ENCODE results near the gene RCSD1. TPM values are rescaled to one million over a fixed set of nuclear protein-coding genes. Genes with fewer than 3 reads are reported as not detected.

Gene RCSD1
- total RNA-seq, 2 donors from 2014 or later, result 88.0 to 101 TPM

- peaks cover 26% of the 10 kb centered on the region for H3K4me1 Mint-ChIP-seq
- peaks cover 4% of the 10 kb centered on the region for H3K36me3 Mint-ChIP-seq (ENCODE audit: low read depth)
- ATAC-seq (no peak), DNase-seq (no peak)
- H3K9me3 ChIP-seq (ENCODE audit: control insufficient read depth, low read length, poor library complexity, severe bottlenecking), result no peaks in the 10 kb centered on the region
- no peaks in the 10 kb centered on the region for H3K27me3 Mint-ChIP-seq
- H3K4me3 Mint-ChIP-seq, result no peak overlapping the region
- H3K27ac Mint-ChIP-seq, result no peak overlapping the region
These were observed 51.5 kb downstream of the RCSD1 start for GRCh38 chr1:167681451-167682098.

GRCh38 chr1:167683226-167683625 lies 53.2 kb downstream of the RCSD1 start:
- Mint-ChIP-seq H3K36me3 (ENCODE audit: low read depth) (peaks cover 4% of the 10 kb centered on the region), H3K4me1 (peaks cover 21% of the 10 kb centered on the region), H3K27me3 (no peaks in the 10 kb centered on the region), H3K27ac (peak overlapping the region; percentile 85), H3K4me3 (no peak overlapping the region)
- DNase-seq (no peak), ATAC-seq (no peak)
- H3K9me3 ChIP-seq (ENCODE audit: control insufficient read depth, low read length, poor library complexity, severe bottlenecking), result no peaks in the 10 kb centered on the region

- ATAC-seq (no peak), DNase-seq (no peak)
- H3K9me3 ChIP-seq (ENCODE audit: control insufficient read depth, low read length, poor library complexity, severe bottlenecking), result no peaks in the 10 kb centered on the region
- Mint-ChIP-seq H3K4me1 (peaks cover 21% of the 10 kb centered on the region), H3K4me3 (no peak overlapping the region), H3K27ac (peak overlapping the region; percentile 85), H3K27me3 (no peaks in the 10 kb centered on the region), H3K36me3 (ENCODE audit: low read depth) (peaks cover 6% of the 10 kb centered on the region)
These were observed 53.8 kb downstream of the RCSD1 start for GRCh38 chr1:167683641-167684502.

- no peak overlapping the region for H3K4me3 Mint-ChIP-seq
- DNase-seq (no peak), ATAC-seq (no peak)
- H3K4me1 Mint-ChIP-seq, result peaks cover 19% of the 10 kb centered on the region
- H3K36me3 Mint-ChIP-seq (ENCODE audit: low read depth), result peaks cover 6% of the 10 kb centered on the region
- H3K27me3 Mint-ChIP-seq, result no peaks in the 10 kb centered on the region
- H3K27ac Mint-ChIP-seq, result peak overlapping the region; percentile 49
- H3K9me3 ChIP-seq (ENCODE audit: control insufficient read depth, low read length, poor library complexity, severe bottlenecking), result no peaks in the 10 kb centered on the region
These were observed 55.8 kb downstream of the RCSD1 start for GRCh38 chr1:167685844-167686243.

DNA sequence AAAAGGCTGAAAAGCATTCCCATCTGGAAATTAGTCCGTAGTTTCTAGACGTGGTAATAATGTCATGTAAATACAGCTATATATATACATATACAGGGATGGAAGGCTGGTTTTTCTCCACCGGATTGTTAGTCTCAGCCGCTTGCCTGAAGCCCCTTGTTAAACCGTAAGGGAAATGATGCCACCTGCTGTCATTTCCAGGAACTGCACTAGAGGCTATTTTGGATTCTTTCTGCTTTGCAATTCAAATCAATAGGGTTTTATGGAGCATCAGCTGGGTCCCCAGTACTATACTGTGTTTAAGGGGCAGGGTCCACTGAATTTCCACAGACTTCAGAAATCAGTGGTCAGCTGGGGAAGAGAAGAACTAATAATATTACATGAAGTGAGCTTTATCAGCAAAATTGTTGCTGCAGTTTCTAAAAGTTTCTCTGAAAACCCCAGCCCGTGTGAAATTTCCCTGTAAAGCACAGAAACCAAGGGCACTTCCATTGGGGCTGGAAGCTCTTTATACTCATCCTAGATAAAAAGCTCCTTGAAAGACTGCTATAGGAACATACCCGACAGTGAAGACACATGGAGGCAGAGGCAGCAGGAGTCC lies 58.0 kb downstream of the RCSD1 start:
- peaks cover 21% of the 10 kb centered on the region for H3K4me1 Mint-ChIP-seq
- H3K27me3 Mint-ChIP-seq, result no peaks in the 10 kb centered on the region
- H3K4me3 Mint-ChIP-seq, result no peak overlapping the region
- ATAC-seq, result peak; percentile 80
- no peaks in the 10 kb centered on the region for H3K9me3 ChIP-seq (ENCODE audit: control insufficient read depth, low read length, poor library complexity, severe bottlenecking)
- no peak overlapping the region for H3K27ac Mint-ChIP-seq
- peak; percentile 44 to 74 (median 50) for DNase-seq
- peaks cover 6% of the 10 kb centered on the region for H3K36me3 Mint-ChIP-seq (ENCODE audit: low read depth)

GRCh38 chr1:167689567-167689920 lies 59.5 kb downstream of the RCSD1 start:
- Mint-ChIP-seq H3K4me3 (no peak overlapping the region), H3K27ac (peak overlapping the region; percentile 49), H3K36me3 (ENCODE audit: low read depth) (peaks cover 5% of the 10 kb centered on the region), H3K27me3 (no peaks in the 10 kb centered on the region), H3K4me1 (peaks cover 20% of the 10 kb centered on the region)
- ATAC-seq, result no peak
- no peaks in the 10 kb centered on the region for H3K9me3 ChIP-seq (ENCODE audit: control insufficient read depth, low read length, poor library complexity, severe bottlenecking)
- DNase-seq, result no peak

GRCh38 chr1:167690053-167690452 lies 60.0 kb downstream of the RCSD1 start:
- H3K4me3 Mint-ChIP-seq, result no peak overlapping the region
- no peaks in the 10 kb centered on the region for H3K9me3 ChIP-seq (ENCODE audit: control insufficient read depth, low read length, poor library complexity, severe bottlenecking)
- DNase-seq (no peak), ATAC-seq (no peak)
- peaks cover 19% of the 10 kb centered on the region for H3K4me1 Mint-ChIP-seq
- H3K27ac Mint-ChIP-seq, result peak overlapping the region; percentile 49
- peaks cover 7% of the 10 kb centered on the region for H3K36me3 Mint-ChIP-seq (ENCODE audit: low read depth)
- H3K27me3 Mint-ChIP-seq, result no peaks in the 10 kb centered on the region

DNA sequence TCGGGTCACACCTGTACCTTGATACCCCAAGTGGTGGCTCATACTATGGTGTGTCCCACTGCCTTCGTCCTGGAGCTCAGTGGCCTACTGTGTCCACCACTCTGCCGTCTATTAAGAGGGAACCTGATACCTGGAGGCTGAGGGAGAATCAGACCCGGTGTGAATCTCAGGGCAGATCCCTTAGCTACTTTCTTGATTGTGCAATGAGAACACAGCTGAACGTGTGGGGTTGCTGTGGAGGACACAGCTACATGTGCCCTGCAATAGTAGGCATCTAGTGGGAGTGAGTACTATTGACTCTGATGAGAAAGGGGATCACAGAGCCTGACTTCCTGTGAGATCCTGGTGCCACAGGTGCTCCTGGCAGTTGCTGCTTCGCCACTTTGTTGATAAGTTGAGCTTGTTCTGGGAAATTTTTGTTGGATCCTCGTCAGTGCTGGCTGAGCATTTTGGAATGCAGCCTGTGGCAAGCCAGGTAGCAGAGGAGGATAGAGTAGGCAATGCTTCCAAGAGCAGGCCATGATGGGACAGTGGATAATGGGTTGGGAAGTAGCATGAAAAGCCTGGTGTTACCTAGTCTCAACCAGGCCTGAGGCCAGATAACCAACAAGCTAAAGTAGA lies 63.5 kb downstream of the RCSD1 start:
- no peak overlapping the region for H3K4me3 Mint-ChIP-seq
- ATAC-seq (no peak), DNase-seq (no peak)
- H3K36me3 Mint-ChIP-seq (ENCODE audit: low read depth), result peaks cover 12% of the 10 kb centered on the region
- H3K27ac Mint-ChIP-seq, result no peak overlapping the region
- no peaks in the 10 kb centered on the region for H3K9me3 ChIP-seq (ENCODE audit: control insufficient read depth, low read length, poor library complexity, severe bottlenecking)
- no peaks in the 10 kb centered on the region for H3K27me3 Mint-ChIP-seq
- H3K4me1 Mint-ChIP-seq, result peaks cover 14% of the 10 kb centered on the region

DNA sequence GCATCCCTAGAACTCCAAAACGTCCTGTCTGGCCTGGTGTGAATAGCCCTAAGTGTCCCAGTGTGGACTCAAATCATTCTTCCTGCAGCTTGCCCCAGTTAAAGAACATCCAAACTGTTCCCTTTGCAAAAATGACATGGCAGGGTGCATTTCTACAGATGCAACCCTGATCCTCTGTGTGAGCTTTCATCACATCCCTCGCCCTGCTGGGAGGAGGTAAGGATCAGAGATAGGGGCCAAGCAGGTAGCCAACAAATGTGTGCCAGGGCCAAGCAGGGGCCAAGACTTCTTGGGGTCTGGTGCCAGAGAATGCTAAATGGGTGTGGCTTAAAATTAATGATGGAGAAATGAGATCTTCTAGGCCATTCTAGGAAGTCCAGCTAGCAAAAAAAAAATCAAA lies 64.7 kb downstream of the RCSD1 start:
- no peaks in the 10 kb centered on the region for H3K27me3 Mint-ChIP-seq

DNA sequence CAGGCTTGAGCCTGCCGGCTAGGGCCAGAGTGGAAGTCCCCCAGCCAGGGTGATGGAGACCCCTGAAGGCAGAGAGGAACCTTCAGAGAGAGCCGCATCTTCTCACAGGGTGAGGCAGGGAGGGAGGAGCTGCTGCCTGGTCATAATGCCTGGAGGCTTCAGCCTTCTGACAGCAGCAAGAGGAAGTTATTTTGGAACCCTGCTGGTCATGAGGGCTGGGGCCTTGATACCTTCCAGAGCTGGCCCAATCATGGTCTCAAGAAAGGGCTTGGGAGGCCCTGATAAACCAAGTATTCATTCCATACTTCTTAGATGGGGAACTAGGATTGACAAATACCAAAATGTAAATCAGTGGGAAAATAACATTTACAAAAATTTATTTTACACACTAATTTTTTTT lies 65.1 kb downstream of the RCSD1 start:
- peaks cover 24% of the 10 kb centered on the region for H3K4me1 Mint-ChIP-seq
- H3K27ac Mint-ChIP-seq, result peak overlapping the region; percentile 51
- ATAC-seq, result no peak
- no peaks in the 10 kb centered on the region for H3K27me3 Mint-ChIP-seq
- H3K4me3 Mint-ChIP-seq, result no peak overlapping the region
- peaks cover 20% of the 10 kb centered on the region for H3K36me3 Mint-ChIP-seq (ENCODE audit: low read depth)
- H3K9me3 ChIP-seq (ENCODE audit: control insufficient read depth, low read length, poor library complexity, severe bottlenecking), result no peaks in the 10 kb centered on the region
- no peak for DNase-seq

More for the DNA sequence above, 64.7 kb downstream of the RCSD1 start:
- DNase-seq, result no peak
- Mint-ChIP-seq H3K36me3 (ENCODE audit: low read depth) (peaks cover 17% of the 10 kb centered on the region), H3K4me3 (no peak overlapping the region), H3K27ac (peak overlapping the region; percentile 51), H3K4me1 (peaks cover 21% of the 10 kb centered on the region)
- H3K9me3 ChIP-seq (ENCODE audit: control insufficient read depth, low read length, poor library complexity, severe bottlenecking), result no peaks in the 10 kb centered on the region
- ATAC-seq, result no peak

GRCh38 chr1:167695756-167696561 lies 65.9 kb downstream of the RCSD1 start:
- Mint-ChIP-seq H3K36me3 (ENCODE audit: low read depth) (peaks cover 20% of the 10 kb centered on the region), H3K4me3 (no peak overlapping the region), H3K27ac (no peak overlapping the region), H3K27me3 (no peaks in the 10 kb centered on the region), H3K4me1 (peaks cover 24% of the 10 kb centered on the region)
- no peak for ATAC-seq
- H3K9me3 ChIP-seq (ENCODE audit: control insufficient read depth, low read length, poor library complexity, severe bottlenecking), result no peaks in the 10 kb centered on the region
- DNase-seq, result no peak

DNA sequence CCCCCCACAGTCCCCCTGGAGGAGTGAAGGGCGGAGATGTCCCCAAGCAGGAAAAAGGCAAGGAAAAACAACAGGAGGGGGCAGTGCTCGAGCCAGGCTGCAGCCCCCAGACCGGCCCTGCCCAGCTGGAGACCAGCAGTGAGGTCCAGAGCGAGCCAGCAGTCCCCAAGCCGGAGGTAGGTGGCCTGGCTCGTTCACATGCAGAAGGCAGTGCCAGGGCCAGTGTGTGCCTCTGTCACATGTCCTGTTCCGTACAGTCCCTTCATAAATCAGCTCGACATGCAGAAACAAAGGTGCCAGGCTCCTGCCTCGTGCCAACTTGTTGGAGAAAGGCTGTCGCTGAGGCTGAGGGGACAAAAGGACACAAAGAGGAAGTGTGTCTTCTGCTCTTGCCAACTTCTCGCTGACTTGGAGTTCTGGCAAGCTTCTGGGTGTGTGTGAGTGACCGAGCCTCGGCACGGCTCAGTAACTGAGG lies 67.7 kb downstream of the RCSD1 start:
- DNase-seq, result no peak
- no peak overlapping the region for H3K27ac Mint-ChIP-seq
- no peak overlapping the region for H3K4me3 Mint-ChIP-seq
- H3K27me3 Mint-ChIP-seq, result no peaks in the 10 kb centered on the region
- peaks cover 20% of the 10 kb centered on the region for H3K36me3 Mint-ChIP-seq (ENCODE audit: low read depth)
- ATAC-seq, result no peak
- H3K4me1 Mint-ChIP-seq, result peaks cover 23% of the 10 kb centered on the region
- no peaks in the 10 kb centered on the region for H3K9me3 ChIP-seq (ENCODE audit: control insufficient read depth, low read length, poor library complexity, severe bottlenecking)

All from T-helper 17 cell (primary cell).